CD4-positive, alpha-beta T cell treated with Interferon alpha-2 for 1 hour (primary cell): Measurements from ENCODE around the gene ZMYND11.
"Not testable (repeated sequence)": the region's sequence is repeated elsewhere in the genome, so short reads cannot be mapped to it uniquely, and the experiment has no call there.

ENCODE experiments used
- DNase-seq, 2 donors: peaks; one replicate each; pipeline ENCODE4 v3.0.0-alpha.2; 2020 to 2022

Gene ZMYND11

DNA sequence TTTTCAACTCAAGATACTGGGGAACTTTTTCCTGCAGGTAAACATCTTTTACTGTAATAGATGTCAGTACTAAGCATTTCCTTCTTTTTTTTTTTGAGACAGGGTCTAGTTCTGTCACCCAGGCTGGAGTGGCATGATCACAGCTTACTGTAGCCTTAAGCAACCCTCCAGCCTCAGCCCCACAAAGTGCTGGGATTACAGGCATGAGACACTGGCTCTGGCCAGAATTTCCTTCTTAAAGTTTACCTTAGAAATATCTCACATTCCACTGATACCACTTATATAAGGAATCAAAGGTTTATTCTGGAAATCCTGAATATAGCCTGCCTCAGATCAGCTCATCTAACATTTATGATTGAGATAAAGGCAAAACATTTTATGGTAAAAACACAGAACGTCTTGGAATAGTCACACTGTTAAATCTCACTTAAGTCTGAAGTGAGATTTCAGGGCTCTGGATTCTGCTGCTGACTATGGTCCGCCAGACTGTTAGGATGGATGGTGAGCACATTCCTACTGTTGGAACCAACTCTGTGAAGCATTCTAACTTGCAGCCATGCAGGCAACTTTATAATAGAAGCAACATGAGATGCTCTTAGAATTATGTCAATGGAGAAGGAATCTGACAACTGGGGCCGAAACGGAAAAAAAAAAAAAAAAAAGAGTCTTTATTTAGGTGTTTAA, 151.9 kb downstream of the ZMYND11 start:
- DNase-seq = no peak

GRCh38 chr10:287814-288213, 152.6 kb downstream of the ZMYND11 start:
- no peak for DNase-seq

GRCh38 chr10:288316-289200, 153.3 kb downstream of the ZMYND11 start:
- no peak for DNase-seq

DNA sequence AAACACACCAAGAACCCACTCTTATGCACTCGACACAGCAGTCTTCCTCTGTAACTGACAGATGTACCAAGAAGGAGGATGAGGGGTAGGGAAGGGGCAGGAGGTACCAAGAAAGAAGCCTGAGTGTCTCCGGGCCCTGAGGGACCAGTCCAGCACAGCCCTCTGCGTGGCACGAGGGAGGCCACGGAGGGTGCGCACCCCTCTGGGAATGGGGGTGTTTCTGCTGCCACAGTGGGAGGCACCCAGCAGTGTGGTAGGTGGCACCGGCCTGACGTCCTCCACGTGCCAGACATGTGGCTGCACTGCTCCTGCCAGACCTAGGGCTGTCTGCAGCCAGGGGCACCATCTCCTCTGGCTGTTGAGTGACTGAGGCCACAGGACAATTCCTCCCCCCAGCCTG, 154.3 kb downstream of the ZMYND11 start:
- no peak for DNase-seq

- no peak for DNase-seq
These were observed 154.9 kb downstream of the ZMYND11 start for GRCh38 chr10:290026-290725.

DNA sequence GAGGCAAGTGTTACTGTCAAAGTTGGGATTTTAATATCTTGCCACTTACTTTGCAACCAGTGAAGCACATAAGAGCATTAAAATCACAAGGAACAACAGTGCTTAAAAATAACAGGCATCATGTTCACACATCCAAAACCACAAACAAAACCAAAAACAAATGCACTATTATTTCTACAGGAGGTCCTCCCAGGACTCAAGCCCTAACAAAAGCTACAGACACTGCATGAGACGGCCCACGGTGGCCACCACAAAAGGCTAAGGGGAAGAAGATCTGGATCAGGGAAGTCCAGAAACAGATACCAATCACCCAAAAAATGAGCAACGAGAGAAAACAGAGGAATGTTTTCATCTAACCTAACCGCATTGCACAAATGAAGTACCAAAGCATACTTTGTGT, 158.4 kb downstream of the ZMYND11 start:
- DNase-seq = no peak

- DNase-seq = no peak
These were observed 162.3 kb downstream of the ZMYND11 start for GRCh38 chr10:297567-297966.

GRCh38 chr10:298033-298432, 162.8 kb downstream of the ZMYND11 start:
- no peak for DNase-seq

DNA sequence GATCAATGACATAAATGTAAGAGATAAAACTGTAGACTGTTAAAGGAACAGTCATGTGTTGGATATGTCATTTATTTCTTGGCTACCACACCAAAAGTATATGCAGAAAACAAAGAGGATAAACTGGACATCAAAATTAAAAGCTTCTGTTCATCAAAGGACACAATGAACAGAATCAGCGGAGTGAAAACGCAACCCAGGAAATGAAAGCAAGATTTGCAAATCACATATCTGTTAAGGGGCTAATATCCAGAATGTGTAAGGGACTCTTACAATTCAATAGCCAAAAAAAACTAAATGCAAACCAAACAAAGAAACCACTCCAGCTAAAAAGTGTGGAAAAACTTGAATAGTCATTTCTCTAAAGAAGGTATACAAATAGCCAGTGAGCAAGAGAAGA, 164.3 kb downstream of the ZMYND11 start:
- DNase-seq = no peak

- no peak for DNase-seq
These were observed 164.7 kb downstream of the ZMYND11 start for GRCh38 chr10:299969-300368.

GRCh38 chr10:300580-300979, 165.3 kb downstream of the ZMYND11 start:
- DNase-seq = not testable (repeated sequence)

- no peak for DNase-seq
These were observed 166.3 kb downstream of the ZMYND11 start for GRCh38 chr10:301536-301935.
